HepG2 (cell line): ENCODE results near the gene DMKN. TPM values are rescaled to one million over a fixed set of nuclear protein-coding genes. Genes with fewer than 3 reads are reported as not detected.

Experiments
- CCAR2 ChIP-seq: fragments of 200-400 bp; formaldehyde crosslinking; optimal IDR thresholded peaks from 2 replicates; pipeline ENCODE3; 2018; ENCODE audit warnings: low read depth, mild to moderate bottlenecking, low read length, moderate library complexity
- GABPB1 ChIP-seq: IDR thresholded peaks from 2 replicates; pipeline ENCODE4 v1.6.1; 2016; ENCODE audit warnings: mild to moderate bottlenecking, missing genetic modification reagents, moderate library complexity, missing compliant biosample characterization
- HMGA1 ChIP-seq: sonication (generic); formaldehyde crosslinking; conservative IDR thresholded peaks from 2 replicates; pipeline ENCODE4 v1.4.0; 2020; ENCODE audit warnings: missing genetic modification reagents
- KAT7 ChIP-seq: IDR thresholded peaks from 2 replicates; pipeline ENCODE4 v1.6.1; 2018; ENCODE audit warnings: borderline replicate concordance, missing compliant biosample characterization
- KDM5A ChIP-seq: fragments of 200-600 bp; sonication (generic); IDR thresholded peaks from 2 replicates; pipeline ENCODE4 v1.7.0; 2018; ENCODE audit warnings: antibody characterized with exemption, mild to moderate bottlenecking, low read length, borderline replicate concordance
- NR3C1 ChIP-seq: sonication (generic); formaldehyde crosslinking; IDR thresholded peaks from 2 replicates; pipeline ENCODE4 v1.4.0; 2020; ENCODE audit warnings: missing genetic modification reagents
- PHF20 ChIP-seq: sonication (generic); formaldehyde crosslinking; IDR thresholded peaks from 2 replicates; pipeline ENCODE4 v1.5.0; 2020; ENCODE audit warnings: mild to moderate bottlenecking, missing genetic modification reagents
- TFDP1 ChIP-seq: IDR thresholded peaks from 2 replicates; pipeline ENCODE4 v1.6.1; 2016; ENCODE audit warnings: missing compliant biosample characterization, missing genetic modification reagents, borderline replicate concordance
- XRCC5 ChIP-seq: fragments of 200-400 bp; formaldehyde crosslinking; optimal IDR thresholded peaks from 2 replicates; pipeline ENCODE3; 2017; ENCODE audit warnings: mild to moderate bottlenecking, low read length
- YY1 ChIP-seq: IDR thresholded peaks from 2 replicates; pipeline ENCODE4 v1.6.1; 2011; ENCODE audit warnings: low read length, low read depth, moderate library complexity, mild to moderate bottlenecking; ENCODE audit not compliant: insufficient read depth, insufficient replicate concordance
- ZNF251 ChIP-seq: sonication (generic); formaldehyde crosslinking; IDR thresholded peaks from 2 replicates; pipeline ENCODE4 v1.9.0; 2021; ENCODE audit warnings: mild to moderate bottlenecking, missing genetic modification reagents
- ZNF333 ChIP-seq: sonication (generic); formaldehyde crosslinking; IDR thresholded peaks from 2 replicates; pipeline ENCODE4 v1.4.0; 2020; ENCODE audit warnings: mild to moderate bottlenecking, missing genetic modification reagents, borderline replicate concordance
- ZNF350 ChIP-seq: sonication (generic); formaldehyde crosslinking; IDR thresholded peaks from 2 replicates; pipeline ENCODE4 v1.4.0; 2020; ENCODE audit warnings: mild to moderate bottlenecking, low read depth, missing genetic modification reagents, borderline replicate concordance
- ZNF674 ChIP-seq: sonication (generic); formaldehyde crosslinking; IDR thresholded peaks from 2 replicates; pipeline ENCODE4 v1.5.0; 2020; ENCODE audit warnings: low read depth, mild to moderate bottlenecking, missing genetic modification reagents
- polyA plus RNA-seq, 8 experiments: library from polyadenylated mRNA; depleted of rRNA in 3 of 8; stranded (reverse) in 7 of 8; unstranded in 1 of 8; fragments of >200 nt; fragmentation: Illumina TruSeq in 4 of 8; extraction: Trizol in 4 of 8; gene quantifications; 2 replicates each; pipeline versions ENCODE4 v1.2.1 to v1.2.3, GENCODE V29; 2011 to 2016; ENCODE audit warnings: low read depth in 4 of 8, missing spikeins in 1 of 8, mixed read lengths in 1 of 8; ENCODE audit not compliant: insufficient read depth in 1 of 8
- total RNA-seq, 5 experiments: library from RNA; depleted of rRNA; stranded (reverse); fragments of >200 nt; fragmentation: Illumina TruSeq; extraction: Trizol; gene quantifications; 2 replicates each; pipeline ENCODE4 v1.2.3, GENCODE V29; 2016; ENCODE audit warnings: low read depth in 1 of 5
- TF ChIP-seq, protein P1 (sequence below): sonication (generic); formaldehyde crosslinking; IDR thresholded peaks from 2 replicates; pipeline ENCODE4 v1.5.0; 2020; ENCODE audit warnings: missing genetic modification reagents
- TF ChIP-seq, protein P2 (sequence below), 2 experiments: sonication (generic) in 1 of 2; formaldehyde crosslinking in 1 of 2; IDR thresholded peaks; 2 replicates each; pipeline versions ENCODE4 v1.4.0 to v1.6.1; 2018 to 2020; ENCODE audit warnings: missing genetic modification reagents in 2 of 2, borderline replicate concordance in 1 of 2, low read depth in 1 of 2, mild to moderate bottlenecking in 1 of 2, missing biosample characterization in 1 of 2
- TF ChIP-seq, protein P3 (sequence below): sonication (generic); formaldehyde crosslinking; IDR thresholded peaks from 2 replicates; pipeline ENCODE4 v1.9.0; 2021; ENCODE audit warnings: mild to moderate bottlenecking, missing genetic modification reagents

The DMKN gene
- total and polyA plus RNA-seq, 2 of the 13 experiments (the other 11 are each of a cell fraction or from before 2014, with no cell fraction given): 50.8 to 57.1 TPM

DNA sequence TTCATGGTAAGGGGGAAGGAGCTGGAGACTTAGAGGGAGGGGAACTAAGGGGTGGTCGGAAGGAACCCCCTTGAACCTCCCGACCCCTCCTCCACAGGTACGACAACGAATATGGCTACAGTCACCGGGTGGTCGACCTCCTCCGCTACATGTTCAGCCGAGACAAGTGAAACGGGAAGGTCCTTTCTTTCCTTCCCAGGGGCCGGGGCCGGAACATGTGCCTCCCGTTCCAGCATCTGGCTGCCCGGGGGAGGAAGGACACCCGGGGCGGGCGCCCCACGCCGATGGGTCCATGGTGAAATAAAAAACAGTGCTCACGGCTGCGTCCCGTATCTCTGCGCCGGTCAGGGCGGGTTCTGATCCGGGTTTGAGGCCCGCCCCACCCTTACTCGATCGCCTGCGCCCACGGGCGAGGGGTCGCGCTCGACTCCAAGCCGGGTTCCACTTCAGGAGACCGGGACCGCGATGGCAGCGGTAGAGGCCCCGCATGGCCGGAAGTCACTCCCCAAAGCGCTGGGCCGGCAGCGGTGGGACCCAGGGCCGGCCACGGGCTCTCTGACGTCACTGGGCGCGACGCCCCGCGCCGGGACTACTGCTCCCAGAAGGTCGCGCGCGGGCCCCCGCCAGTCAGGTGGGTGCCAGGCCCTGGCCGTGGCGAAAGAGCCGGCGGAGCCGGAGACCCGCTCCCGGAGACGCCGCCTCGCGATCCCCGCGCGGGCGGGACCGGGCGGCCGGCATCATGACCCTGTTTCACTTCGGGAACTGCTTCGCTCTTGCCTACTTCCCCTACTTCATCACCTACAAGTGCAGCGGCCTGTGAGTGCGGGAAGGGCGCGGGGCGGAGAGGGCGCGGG, 31.8 kb upstream of the DMKN start, which contains the start of gene TMEM147 (continued):
- TF ChIP-seq PHF20 (CRISPR knock-in tag) (peak; percentile 90), ZNF674 (no peak), GABPB1 (CRISPR knock-in tag) (peak; percentile 95), KDM5A (peak; percentile 70; the same call in 1 of the 2 replicates), ZNF251 (CRISPR knock-in tag) (no peak), KAT7 (CRISPR knock-in tag) (peak; percentile 33; the same call in 1 of the 2 replicates), NR3C1 (no peak), TFDP1 (CRISPR knock-in tag) (peak; percentile 61; the same call in 1 of the 2 replicates), CCAR2 (no peak), ZNF333 (no peak; the same call in 1 of the 2 replicates), ZNF350 (CRISPR knock-in tag) (peak; percentile 59; the same call in 1 of the 2 replicates), XRCC5 (no peak), HMGA1 (no peak), YY1 (peak; percentile 80)
- TF ChIP-seq, protein P1, sequence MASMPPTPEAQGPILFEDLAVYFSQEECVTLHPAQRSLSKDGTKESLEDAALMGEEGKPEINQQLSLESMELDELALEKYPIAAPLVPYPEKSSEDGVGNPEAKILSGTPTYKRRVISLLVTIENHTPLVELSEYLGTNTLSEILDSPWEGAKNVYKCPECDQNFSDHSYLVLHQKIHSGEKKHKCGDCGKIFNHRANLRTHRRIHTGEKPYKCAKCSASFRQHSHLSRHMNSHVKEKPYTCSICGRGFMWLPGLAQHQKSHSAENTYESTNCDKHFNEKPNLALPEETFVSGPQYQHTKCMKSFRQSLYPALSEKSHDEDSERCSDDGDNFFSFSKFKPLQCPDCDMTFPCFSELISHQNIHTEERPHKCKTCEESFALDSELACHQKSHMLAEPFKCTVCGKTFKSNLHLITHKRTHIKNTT (CRISPR knock-in tag): peak; percentile 90
- TF ChIP-seq, protein P2, sequence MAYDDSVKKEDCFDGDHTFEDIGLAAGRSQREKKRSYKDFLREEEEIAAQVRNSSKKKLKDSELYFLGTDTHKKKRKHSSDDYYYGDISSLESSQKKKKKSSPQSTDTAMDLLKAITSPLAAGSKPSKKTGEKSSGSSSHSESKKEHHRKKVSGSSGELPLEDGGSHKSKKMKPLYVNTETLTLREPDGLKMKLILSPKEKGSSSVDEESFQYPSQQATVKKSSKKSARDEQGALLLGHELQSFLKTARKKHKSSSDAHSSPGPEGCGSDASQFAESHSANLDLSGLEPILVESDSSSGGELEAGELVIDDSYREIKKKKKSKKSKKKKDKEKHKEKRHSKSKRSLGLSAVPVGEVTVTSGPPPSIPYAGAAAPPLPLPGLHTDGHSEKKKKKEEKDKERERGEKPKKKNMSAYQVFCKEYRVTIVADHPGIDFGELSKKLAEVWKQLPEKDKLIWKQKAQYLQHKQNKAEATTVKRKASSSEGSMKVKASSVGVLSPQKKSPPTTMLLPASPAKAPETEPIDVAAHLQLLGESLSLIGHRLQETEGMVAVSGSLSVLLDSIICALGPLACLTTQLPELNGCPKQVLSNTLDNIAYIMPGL (CRISPR knock-in tag; IDR thresholded peaks at IDR 0.05; ENCODE audit: borderline replicate concordance in 1 of 2, low read depth in 1 of 2): peak; percentile 70 to 87; a peak in 3 of 4 replicates
- TF ChIP-seq, protein P3, sequence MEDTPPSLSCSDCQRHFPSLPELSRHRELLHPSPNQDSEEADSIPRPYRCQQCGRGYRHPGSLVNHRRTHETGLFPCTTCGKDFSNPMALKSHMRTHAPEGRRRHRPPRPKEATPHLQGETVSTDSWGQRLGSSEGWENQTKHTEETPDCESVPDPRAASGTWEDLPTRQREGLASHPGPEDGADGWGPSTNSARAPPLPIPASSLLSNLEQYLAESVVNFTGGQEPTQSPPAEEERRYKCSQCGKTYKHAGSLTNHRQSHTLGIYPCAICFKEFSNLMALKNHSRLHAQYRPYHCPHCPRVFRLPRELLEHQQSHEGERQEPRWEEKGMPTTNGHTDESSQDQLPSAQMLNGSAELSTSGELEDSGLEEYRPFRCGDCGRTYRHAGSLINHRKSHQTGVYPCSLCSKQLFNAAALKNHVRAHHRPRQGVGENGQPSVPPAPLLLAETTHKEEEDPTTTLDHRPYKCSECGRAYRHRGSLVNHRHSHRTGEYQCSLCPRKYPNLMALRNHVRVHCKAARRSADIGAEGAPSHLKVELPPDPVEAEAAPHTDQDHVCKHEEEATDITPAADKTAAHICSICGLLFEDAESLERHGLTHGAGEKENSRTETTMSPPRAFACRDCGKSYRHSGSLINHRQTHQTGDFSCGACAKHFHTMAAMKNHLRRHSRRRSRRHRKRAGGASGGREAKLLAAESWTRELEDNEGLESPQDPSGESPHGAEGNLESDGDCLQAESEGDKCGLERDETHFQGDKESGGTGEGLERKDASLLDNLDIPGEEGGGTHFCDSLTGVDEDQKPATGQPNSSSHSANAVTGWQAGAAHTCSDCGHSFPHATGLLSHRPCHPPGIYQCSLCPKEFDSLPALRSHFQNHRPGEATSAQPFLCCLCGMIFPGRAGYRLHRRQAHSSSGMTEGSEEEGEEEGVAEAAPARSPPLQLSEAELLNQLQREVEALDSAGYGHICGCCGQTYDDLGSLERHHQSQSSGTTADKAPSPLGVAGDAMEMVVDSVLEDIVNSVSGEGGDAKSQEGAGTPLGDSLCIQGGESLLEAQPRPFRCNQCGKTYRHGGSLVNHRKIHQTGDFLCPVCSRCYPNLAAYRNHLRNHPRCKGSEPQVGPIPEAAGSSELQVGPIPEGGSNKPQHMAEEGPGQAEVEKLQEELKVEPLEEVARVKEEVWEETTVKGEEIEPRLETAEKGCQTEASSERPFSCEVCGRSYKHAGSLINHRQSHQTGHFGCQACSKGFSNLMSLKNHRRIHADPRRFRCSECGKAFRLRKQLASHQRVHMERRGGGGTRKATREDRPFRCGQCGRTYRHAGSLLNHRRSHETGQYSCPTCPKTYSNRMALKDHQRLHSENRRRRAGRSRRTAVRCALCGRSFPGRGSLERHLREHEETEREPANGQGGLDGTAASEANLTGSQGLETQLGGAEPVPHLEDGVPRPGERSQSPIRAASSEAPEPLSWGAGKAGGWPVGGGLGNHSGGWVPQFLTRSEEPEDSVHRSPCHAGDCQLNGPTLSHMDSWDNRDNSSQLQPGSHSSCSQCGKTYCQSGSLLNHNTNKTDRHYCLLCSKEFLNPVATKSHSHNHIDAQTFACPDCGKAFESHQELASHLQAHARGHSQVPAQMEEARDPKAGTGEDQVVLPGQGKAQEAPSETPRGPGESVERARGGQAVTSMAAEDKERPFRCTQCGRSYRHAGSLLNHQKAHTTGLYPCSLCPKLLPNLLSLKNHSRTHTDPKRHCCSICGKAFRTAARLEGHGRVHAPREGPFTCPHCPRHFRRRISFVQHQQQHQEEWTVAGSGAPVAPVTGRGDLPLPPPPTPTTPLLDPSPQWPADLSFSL (CRISPR knock-in tag): no peak
